ENCODE results near the gene TSPOAP1.

The TSPOAP1 gene, protein sequence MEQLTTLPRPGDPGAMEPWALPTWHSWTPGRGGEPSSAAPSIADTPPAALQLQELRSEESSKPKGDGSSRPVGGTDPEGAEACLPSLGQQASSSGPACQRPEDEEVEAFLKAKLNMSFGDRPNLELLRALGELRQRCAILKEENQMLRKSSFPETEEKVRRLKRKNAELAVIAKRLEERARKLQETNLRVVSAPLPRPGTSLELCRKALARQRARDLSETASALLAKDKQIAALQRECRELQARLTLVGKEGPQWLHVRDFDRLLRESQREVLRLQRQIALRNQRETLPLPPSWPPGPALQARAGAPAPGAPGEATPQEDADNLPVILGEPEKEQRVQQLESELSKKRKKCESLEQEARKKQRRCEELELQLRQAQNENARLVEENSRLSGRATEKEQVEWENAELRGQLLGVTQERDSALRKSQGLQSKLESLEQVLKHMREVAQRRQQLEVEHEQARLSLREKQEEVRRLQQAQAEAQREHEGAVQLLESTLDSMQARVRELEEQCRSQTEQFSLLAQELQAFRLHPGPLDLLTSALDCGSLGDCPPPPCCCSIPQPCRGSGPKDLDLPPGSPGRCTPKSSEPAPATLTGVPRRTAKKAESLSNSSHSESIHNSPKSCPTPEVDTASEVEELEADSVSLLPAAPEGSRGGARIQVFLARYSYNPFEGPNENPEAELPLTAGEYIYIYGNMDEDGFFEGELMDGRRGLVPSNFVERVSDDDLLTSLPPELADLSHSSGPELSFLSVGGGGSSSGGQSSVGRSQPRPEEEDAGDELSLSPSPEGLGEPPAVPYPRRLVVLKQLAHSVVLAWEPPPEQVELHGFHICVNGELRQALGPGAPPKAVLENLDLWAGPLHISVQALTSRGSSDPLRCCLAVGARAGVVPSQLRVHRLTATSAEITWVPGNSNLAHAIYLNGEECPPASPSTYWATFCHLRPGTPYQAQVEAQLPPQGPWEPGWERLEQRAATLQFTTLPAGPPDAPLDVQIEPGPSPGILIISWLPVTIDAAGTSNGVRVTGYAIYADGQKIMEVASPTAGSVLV (N-terminal part only)

DNA sequence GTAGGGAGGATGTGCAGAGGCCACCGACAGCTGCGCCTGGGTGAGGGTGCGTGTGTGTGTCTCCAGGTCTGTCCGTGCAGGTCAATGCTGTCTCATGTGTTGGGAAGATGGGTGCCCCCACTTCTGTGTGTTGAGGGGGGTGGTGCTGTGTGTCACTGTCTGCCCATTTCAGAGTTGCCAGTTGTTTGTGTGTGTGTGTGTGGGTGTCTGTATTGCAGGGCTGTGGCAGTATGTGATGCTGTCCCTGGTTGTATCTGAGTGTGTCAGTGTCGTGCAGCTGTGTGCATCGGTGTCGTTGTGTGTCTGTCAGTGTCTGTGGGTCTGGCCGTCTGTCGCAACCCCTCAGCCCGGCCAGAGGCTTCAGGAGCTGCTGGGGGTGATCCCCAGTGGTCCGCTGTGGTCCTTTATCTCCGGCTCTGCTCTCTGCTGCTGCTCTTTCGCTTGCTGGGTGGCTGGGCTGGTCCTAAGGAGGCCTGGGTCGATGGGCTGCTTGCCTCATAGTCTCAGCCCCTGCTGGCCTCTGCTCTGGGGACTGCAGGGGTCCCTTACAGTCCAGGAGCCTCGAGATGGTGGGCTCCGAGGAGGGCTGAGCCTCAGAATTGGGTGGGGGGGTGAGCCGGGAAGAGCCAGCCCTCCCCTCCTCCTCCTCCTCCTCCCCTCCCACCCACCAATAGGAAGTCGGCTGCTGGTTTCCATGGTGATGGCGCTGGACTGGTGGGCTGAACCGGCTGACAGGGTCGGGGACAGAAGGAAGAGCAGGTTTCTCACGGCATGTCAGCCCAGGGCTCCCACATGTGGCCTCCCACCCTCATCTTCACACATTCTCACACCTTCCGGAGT lies at the start of gene TSPOAP1:
TSPOAP1 (minus strand) TSS at position 601 of the 840 bp plus-strand sequence. CDS start 875 bp downstream, outside the sequence.
- peak; percentile 96 for DNase-seq

DNA sequence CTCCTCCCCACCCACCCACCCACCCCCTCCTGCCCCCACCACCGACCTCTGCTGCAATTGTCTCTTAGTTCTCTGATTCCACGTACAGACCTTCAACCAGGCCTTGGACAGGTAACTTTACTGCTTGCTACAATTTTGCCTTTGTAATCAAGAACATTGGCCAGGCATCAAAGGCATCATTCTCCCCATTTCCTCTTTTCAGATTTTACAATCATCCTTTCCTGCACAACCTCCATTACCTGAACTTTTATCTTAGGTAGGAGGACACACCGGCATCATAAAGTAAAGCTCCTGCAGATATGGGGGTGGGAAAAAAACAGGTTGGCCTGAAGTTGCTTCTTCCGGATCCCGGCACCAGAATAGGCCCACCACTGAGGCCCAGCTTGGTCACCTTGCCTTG lies 49.1 kb upstream of the TSPOAP1 start:
- DNase-seq: no peak

DNA sequence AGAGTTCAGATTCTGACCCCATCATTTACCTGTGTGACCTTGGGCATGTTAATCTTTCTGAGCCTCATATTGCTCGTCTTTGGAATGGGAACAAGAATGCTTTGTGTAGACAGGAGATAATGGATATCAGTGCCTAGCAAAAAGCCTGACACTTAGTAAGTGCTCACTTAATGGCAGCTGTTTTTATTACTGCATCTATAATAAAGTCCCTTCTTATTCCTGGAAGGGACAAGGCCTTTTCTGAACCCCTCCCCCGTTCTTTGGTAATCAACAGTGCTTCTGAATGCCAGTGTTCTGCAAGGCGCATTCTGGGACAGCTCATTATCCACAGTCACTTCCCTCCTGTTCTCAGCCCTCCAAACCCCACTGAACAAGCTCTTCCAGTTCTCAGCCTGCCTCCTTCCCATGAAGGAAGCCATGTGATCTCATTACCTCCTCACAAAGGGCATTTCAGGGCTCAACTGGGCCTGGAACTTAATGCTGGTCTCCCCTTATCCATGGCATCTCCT lies 48.6 kb upstream of the TSPOAP1 start:
- peak; percentile 58 for DNase-seq

DNA sequence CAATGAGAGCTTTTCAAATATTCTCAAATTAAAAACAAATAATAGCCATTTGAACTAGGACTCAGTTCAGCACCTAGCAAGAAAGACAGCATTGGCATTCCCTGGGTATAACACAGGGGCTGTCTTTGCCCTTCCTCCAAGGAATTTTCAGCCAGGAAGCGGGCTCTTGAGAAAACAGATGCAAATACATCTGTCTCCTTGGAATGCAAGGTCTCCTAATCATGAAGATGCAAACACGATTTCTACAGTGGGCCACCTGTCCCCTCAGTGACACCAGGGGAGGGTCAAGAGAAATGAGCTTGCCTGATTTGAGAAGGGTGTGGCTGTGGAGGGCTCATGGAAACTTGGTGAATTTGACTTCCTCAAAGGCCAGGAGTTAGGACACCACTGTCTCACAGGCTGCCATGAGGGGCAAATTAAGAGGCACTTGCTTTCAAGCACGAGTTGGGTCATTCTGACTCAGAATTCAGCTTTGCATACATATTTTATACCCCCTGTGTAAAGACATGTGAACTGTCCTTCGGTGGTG lies 47.9 kb upstream of the TSPOAP1 start:
- DNase-seq: no peak

DNA sequence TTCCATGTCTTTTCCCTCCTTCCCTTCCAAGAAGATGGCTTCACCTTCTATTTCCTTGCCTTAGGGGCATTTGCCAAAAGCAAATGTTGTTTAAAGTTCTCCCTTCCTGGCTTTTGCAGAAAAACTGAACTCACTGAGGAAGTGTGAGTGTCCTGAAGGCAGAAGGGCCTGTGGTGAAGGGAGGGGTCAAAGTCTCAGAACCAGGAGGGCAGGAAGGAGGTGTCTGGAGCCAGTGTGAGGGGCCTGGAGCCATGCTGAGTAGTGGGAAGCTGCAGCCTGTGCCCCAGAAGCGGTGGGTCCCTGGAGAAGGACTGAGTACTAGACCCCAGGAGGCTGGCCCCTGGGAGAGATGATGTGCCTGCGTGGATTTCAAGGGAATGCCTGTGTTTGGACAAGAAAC lies 47.2 kb upstream of the TSPOAP1 start:
- DNase-seq: no peak

DNA sequence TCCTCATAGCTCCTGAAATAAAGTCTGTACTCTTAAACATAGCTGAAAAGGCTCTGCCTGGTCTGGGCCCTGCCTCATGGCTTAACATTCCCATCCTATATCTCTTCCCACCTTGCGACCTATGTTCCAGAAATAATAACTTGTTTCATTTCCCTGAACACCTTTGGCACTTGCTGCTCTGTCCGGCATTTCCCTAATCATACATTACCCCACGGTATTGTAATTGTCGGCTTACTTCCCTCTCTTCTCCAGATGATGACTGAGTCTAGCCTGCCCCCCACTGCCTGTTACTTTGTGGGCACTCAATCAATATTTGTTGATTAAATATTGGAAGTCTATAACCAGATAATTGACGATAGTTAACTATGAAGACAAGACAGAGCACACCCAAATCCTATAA lies 46.7 kb upstream of the TSPOAP1 start:
- no peak for DNase-seq

DNA sequence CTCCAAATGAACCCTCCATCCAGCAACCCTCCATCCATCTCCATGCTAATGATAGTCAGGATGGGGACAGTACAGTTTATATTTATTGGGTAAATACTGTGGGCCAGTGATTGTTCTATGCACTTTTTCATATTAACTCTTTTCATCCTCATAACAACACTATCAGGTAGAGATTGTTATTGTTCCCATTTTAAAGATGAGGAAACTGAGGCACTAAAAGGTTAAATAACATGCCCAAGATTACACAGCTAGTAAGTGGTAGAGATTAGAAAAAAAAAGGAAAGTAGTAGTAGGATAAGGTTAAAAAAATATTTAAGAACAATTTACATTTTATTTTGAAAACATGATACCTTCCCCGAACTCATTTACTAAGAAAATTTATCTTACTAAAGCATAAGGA lies 45.3 kb upstream of the TSPOAP1 start:
- DNase-seq: no peak

DNA sequence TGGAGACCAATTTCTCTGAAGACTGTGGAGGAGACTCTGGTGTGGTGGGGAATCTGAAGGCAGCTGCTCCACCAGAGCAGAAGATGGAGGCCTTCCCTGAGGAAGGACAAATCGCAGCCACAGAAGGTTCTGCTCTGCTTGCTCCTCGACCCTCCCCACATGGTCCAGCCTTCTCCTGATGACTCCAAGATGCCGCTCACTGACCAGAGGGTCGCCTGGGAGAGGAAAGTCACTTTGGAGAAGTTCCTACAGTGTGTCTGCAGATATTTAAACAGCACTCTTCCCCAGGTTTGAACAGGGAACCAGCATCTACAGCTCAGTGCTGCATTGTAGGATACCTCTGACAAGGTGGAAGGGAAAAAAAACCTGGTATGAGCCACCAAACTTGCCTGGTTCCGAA lies 44.4 kb upstream of the TSPOAP1 start:
- DNase-seq: no peak

DNA sequence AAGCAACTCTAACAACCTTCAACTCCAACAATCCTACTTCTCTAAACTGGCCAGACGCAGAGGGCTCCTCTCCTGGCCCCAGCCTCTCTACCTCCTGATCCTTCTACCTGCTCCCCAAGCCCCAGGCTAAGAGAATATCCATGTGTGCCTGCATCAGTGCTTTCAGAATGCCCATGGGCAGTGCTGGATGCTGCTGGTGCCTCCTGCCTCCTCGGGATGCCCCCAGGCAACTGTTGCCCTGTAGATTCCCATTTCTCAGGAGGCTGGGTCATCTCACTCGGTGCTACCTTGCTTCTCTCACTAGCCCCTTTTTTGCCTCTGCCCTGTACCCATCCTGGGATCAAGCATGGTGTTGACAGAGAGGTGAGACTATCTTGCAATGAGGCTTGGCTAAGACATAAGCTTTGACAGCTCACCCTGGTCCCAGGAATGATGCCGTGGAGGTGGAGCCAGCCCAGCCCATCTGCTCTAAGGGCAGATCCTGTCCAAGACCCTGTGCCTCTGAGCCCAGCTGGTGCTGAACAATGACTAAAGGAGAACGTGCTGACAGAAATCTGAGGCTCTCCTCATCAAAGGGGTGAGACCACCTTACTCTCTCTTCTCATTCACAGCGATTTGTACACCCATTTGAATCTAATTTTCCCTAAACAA lies 42.8 kb upstream of the TSPOAP1 start:
- no peak for DNase-seq

DNA sequence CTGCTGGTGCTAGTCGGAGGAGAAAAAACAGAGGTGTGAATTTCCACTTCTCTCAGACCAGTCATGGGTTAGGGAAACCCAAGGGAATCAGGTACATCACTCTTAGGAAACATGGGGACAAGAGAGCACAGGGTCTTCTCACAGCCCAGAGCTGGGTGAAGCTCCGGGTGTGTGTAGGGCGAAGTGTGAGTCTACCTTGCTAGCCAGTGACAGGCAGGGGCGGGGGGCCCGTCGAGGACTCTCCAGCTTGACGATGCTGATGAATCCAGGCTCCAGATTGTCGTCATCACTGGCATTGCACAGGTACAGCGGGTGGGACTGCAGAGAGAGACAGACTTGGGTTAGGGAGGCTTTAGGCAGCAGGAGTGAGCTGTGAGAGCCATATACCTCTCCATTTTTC lies 42.1 kb upstream of the TSPOAP1 start:
- no peak for DNase-seq

DNA sequence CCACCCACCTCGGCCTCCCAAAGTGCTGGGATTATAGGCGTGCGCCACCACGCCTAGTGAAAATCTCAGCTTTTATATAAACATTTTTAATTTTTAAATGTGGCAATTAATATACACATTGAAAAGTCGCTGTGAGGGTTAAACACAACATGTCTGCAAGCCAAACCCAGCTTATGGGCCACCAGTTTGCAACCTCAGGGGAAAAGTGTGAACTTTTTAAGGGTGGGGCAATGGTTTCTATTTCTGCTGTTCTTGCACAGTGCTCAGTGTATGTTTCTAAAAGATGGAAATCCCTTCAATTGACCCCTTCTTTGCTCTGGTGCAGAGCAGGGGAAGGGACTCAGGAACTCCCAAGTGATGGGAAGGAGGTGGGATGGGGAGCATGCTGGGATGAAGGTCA lies 41.7 kb upstream of the TSPOAP1 start:
- no peak for DNase-seq

DNA sequence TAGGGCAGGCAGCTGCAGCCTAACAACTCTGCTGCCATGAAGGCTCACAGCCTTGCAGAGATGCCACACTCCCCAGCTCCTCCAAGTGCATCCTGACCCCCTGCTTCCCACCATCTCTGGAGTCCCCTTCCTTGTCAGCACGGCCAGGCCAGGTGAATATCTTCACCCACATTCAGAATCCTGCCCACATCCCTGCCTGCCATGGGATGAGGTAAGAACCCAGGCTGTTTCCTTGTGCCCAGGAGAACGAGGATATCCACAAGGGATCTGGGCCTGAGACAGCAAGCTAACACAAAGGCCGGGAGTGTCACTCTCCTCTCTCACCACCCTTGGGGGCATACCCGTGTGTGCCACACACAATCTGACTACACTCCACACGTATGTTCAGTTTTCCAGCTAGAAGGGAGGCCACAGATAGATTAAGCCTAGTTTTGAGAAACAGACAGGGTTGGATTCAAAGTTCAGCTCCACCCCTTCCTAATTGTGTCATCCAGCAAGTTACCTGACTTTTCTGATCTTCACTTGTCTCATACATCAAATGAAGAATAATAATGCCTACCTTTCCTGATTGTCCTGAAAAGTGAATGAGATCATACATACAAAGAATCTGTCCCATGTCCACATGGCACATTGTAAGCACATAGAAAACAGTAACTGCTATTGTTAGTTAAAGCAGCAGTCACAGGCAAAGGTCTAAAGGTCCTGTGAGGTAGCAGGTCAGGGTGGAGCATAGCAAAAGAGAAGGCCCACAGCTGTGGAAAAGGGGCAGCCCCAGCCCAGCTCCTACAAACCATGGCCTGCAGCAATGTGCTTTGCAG lies 40.8 kb upstream of the TSPOAP1 start:
- DNase-seq: no peak

DNA sequence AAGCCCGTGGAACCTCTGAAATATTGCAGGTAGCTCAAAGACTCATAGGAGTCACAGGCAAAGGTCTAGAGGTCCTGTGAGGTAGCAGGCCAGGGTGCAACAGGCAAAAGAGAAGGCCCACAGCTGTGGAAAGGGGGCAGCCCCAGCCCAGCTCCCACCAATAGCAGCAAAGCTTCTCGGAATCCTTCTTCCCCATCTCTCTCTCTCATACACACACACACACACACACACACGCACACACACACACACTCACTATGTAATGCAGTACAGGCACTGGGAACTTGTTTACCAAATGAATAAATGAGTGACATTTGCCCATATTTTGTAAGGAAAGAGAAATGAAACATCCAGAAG lies 40.2 kb upstream of the TSPOAP1 start:
- no peak for DNase-seq

DNA sequence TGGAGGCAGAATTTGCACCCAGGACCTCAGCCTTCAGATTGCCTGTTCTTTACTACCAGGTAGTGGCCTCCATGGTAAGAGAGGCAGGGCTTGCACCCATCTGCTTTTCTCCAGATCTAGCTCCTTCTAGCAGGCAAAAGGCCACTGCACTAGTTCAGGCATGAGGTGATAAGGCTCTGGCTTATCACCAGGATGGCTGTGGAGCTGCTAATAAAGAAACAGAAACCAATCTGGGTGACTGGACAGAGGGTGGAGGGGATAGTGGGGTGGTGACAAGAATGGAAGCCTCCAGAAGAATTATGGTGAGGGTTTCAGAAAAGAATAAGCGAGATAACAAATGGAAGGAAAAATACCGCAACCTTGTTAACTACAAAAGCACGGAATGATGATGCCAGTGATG lies 38.9 kb upstream of the TSPOAP1 start:
- DNase-seq: peak; percentile 89

DNA sequence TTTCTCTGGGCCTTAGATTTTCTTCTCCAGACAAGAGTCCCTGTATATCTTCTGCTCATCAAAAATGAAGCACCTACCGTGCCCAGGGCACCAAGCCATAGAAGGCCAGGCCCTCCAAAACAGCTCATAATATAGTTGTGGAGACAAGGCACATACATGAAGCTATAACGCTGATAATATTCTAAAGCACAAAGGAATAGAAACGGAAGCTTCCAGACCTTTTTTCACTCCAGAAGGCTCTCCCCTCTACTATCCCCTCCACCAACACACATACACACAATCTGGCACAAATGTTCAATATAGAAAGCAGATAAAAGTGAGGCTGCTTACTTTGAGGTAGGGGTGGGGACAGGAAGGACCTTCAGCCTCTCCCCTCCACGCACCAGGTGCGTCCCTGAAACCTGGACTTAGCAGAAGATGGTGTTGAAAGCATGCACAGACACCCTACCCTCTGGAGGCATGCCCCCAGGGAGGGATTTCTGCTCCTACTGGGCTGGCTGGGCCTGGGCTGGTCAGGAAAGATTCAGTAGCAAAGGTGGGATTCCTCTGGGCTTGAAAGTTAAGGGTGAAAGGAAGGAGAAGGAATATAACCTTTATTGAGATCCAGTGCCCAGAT lies 37.5 kb upstream of the TSPOAP1 start:
- no peak for DNase-seq

DNA sequence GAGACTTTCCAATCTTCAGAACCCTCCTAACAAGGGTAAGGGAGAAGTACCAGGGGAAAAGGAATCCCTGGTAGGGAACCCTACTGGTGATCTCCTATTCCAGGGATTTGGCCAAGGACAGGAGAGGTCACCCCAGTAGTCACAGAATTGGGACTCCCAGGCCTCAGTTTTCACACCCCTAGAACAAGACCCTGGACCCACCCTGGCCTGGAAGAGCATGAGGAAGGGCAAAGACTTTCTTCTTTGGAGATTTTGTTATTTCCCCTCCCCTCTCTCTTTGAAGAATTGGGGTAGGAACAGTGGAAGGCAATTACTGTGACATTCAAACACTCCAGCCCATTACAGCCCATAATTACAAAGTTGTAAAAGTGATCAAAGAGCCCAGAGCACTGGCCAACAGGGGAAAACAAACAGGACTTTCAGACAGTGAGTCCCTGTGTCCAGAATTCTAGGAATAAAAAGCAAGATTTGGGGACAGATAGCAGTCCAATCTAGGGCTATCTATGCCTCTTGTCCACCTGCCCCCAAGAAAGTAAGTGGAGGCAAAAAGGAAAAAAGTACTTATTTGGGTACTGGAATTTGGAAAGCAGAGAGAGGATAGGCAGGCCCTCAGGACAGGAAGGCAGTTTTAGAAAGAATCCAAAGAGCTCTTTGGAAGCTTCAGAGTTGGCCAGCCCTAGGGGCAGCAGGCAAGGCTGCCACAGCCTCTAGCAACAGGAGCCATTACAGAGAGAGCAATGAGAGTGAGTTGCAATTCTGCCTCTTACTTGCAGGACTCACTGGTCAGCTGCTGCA lies 36.8 kb upstream of the TSPOAP1 start:
- no peak for DNase-seq

DNA sequence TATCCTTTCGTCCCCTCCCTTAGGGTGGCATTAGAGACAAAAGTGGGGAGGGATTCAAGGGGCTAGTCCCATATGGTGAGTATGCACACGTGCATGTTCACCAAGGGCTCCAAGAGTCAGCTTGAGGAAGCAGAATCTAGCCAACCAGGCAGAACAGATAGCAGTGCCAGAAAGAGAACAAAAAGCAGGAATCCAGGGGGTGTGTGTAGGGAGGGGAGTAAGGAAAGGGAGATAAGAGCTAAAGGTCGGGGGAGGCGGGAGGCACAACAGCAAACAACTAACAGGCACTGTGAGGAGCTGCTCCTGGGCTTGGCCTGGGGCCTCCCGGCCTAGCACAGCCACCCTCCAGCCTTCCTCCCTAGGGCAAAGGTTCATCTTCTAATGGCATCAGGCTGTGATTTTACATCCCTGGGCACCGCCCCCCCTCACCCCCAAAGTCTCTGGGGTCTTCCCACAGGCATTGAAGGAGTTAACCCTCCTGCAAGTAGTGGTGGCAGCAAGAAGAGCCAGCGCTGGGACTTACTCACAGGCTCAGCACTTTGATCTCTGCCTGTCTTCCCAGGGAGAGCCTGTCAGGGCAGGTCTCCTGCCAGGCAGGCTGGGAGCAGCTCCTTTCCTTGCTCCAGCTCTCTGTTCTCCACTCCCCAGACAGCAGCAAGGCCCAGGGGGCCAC lies 35.8 kb upstream of the TSPOAP1 start:
- DNase-seq: peak; percentile 72

DNA sequence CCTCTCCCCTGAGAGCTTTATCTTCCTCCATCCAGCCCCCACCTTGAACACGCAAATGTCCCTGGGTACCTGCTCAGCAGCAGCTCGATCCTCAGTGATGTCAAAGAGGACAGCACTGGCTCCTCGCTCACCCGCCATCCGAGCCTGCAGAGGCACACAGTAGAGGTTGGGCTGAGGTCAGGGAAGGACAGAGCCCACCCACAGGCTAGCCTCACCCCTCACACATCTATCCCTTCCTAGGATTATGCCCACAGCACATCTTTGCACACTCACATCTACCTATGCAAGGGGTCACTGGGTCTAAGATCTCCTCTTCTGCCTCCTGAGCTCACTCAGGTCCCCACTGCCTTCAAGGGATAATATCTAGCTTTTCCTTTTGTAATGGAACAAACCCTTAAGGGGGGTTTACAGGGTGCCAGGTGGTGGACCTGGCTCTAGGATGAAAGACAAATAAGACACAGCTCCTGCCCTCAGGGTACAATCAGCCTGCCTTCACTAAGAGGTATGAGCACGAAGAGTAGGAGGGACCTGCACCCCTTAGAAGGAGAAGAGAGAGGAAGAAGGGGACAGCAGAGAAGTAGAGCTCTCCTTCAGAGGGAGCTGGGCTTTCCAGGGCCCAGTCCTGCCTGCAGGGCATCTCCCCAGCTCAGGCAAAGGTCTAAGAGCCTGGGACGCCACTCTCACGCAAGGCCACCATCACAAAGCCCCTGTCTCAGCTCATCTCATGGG lies 35.0 kb upstream of the TSPOAP1 start:
- no peak for DNase-seq
